Measurements from ENCODE around the gene SYT9.

- TF ChIP-seq CTCF (conservative IDR thresholded peaks at IDR 0.05) (no peak), EZH2 (IDR thresholded peaks at IDR 0.05; ENCODE audit: low read depth) (no peak)
Observed at GRCh38 chr11:7484131-7484530, 232.4 kb downstream of the SYT9 start.
